ENCODE measurements around the gene IGF2BP2. TPM values are rescaled to one million over a fixed set of nuclear protein-coding genes. Genes with fewer than 3 reads are reported as not detected.

Gene IGF2BP2
- polyA plus RNA-seq, 2 of the 4 experiments (the other 2 are of a cell fraction): 2.2 to 6.1 TPM

GRCh38 chr3:185828755-185829154 is 3.9 kb upstream of the IGF2BP2 start:
- POLR2A ChIA-PET: no interaction called here
- H3K27ac ChIP-seq: no peak overlapping the region
- DNase-seq (ENCODE audit: low read depth in 1 of 2, low spot score in 1 of 2): no peak
- no peak for ATAC-seq
- H3K4me2 ChIP-seq: no peak overlapping the region
- no peak for FAIRE-seq
- 89% methylated on average over 3 of the region's 3 CpGs for WGBS (ENCODE audit: missing lambda C conversion rate)
- H3K4me1 ChIP-seq: peaks cover 6% of the 10 kb centered on the region; the same call in 1 of the 3 replicates
- no peaks in the 10 kb centered on the region for H3K9me3 ChIP-seq
- TF ChIP-seq POLR2AphosphoS2 (conservative IDR thresholded peaks at IDR 0.05; ENCODE audit: low read length) (no peak), FOSL2 (IDR thresholded peaks at IDR 0.05) (no peak), FOSL2 (CRISPR knock-in tag; IDR thresholded peaks at IDR 0.05) (no peak), ZC3H11A (IDR thresholded peaks at IDR 0.05) (no peak), HMGXB4 (CRISPR knock-in tag; IDR thresholded peaks at IDR 0.05; ENCODE audit: borderline replicate concordance) (no peak), HEYL (CRISPR knock-in tag; IDR thresholded peaks at IDR 0.05) (no peak), RCOR1 (IDR thresholded peaks at IDR 0.05; ENCODE audit: low read depth, low read length) (no peak), NFE2L2 (conservative IDR thresholded peaks at IDR 0.05; ENCODE audit: low read length) (no peak)
- no peak overlapping the region for H3K4me3 ChIP-seq
- CTCF ChIA-PET: interaction anchor here (0.6 to 1.0 kb wide), 3 partner anchors 58 to 789 kb away, joined by 3 to 6 read pairs (median 4); no protein-coding TSS in a partner anchor

- ChIA-PET CTCF (interaction anchor here (0.6 to 1.0 kb wide), 2 partner anchors 94 to 790 kb away, joined by 3 to 6 read pairs; no protein-coding TSS in a partner anchor), POLR2A (no interaction called here)
- H3K4me1 ChIP-seq: peaks cover 6% of the 10 kb centered on the region; the same call in 1 of the 3 replicates
- DNase-seq (ENCODE audit: low read depth in 1 of 2, low spot score in 1 of 2) (no peak), FAIRE-seq (no peak), ATAC-seq (no peak)
- 92% methylated on average over 10 of the region's 10 CpGs for WGBS (ENCODE audit: missing lambda C conversion rate)
- H3K4me2 ChIP-seq: no peak overlapping the region
- TF ChIP-seq MYC (IDR thresholded peaks at IDR 0.05; ENCODE audit: borderline replicate concordance, low read length) (no peak), MAZ (IDR thresholded peaks at IDR 0.05; ENCODE audit: borderline replicate concordance, low read depth, low read length) (no peak)
- H3K4me3 ChIP-seq: no peak overlapping the region
- H3K9me3 ChIP-seq: no peaks in the 10 kb centered on the region
- H3K27ac ChIP-seq: no peak overlapping the region
These were observed 2.9 kb upstream of the IGF2BP2 start for GRCh38 chr3:185827595-185828344.

- POLR2A ChIA-PET: no interaction called here
- FAIRE-seq: no peak
- CTCF ChIA-PET: no interaction called here
- TF ChIP-seq EHF (CRISPR knock-in tag; IDR thresholded peaks at IDR 0.05): no peak
- TF ChIP-seq RCOR1 (IDR thresholded peaks at IDR 0.05; ENCODE audit: low read depth, low read length): no peak
- peak; percentile 82 for TF ChIP-seq E2F6 (IDR thresholded peaks at IDR 0.05; ENCODE audit: borderline replicate concordance, low read depth)
- no peak for TF ChIP-seq RFX5 (IDR thresholded peaks at IDR 0.05)
- TF ChIP-seq SREBF2 (IDR thresholded peaks at IDR 0.05): no peak
- TF ChIP-seq FOXS1 (CRISPR knock-in tag; IDR thresholded peaks at IDR 0.05): no peak
- 0 out of 2 replicates have a peak, but pooled peaks have one; percentile 20 for TF ChIP-seq HOXB13 (CRISPR knock-in tag; IDR thresholded peaks at IDR 0.05; ENCODE audit: low read depth)
- TF ChIP-seq MAX (IDR thresholded peaks at IDR 0.05): peak; percentile 77
- no peak for TF ChIP-seq RAD21 (conservative IDR thresholded peaks at IDR 0.05 in 1 of 2, IDR thresholded peaks at IDR 0.05 in 1 of 2)
- no peak for TF ChIP-seq HOXA7 (CRISPR knock-in tag; IDR thresholded peaks at IDR 0.05)
- TF ChIP-seq HMGXB4 (CRISPR knock-in tag; IDR thresholded peaks at IDR 0.05; ENCODE audit: borderline replicate concordance): no peak
- no peak for TF ChIP-seq REST (IDR thresholded peaks at IDR 0.05)
- no peak for TF ChIP-seq EP300 (IDR thresholded peaks at IDR 0.05)
These were observed 1.0 kb upstream of the IGF2BP2 start for GRCh38 chr3:185825639-185826481.

More at GRCh38 chr3:185825639-185826481, 1.0 kb upstream of the IGF2BP2 start:
- H3K4me2 ChIP-seq: peak overlapping the region; percentile 99
- DNase-seq (ENCODE audit: low read depth in 1 of 2, low spot score in 1 of 2) (peak; percentile 29 to 57), ATAC-seq (peak; percentile 59 to 60)
- H3K4me3 ChIP-seq: peak overlapping the region; percentile 91
- peak overlapping the region; percentile 94 to 99 for H3K27ac ChIP-seq
- H3K9me3 ChIP-seq: no peaks in the 10 kb centered on the region
- WGBS (ENCODE audit: missing lambda C conversion rate): 31% methylated on average over 31 of the region's 90 CpGs
- H3K4me1 ChIP-seq: peaks cover 14% of the 10 kb centered on the region

All from A549 (cell line).